GM12865 (cell line): ENCODE data around the gene NFYC.

Experiments used
- DNase-seq: peaks from one replicate; pipeline ENCODE4 v3.0.0; 2010; ENCODE audit warnings: low read depth
- H3K4me3 ChIP-seq: 2 replicates; pipeline ENCODE4 v1.5.1; 2011; ENCODE audit warnings: mild to moderate bottlenecking, low read depth, low read length, control low read depth
- CTCF ChIP-seq: IDR thresholded peaks from 2 replicates; pipeline ENCODE4 v1.5.1; 2011; ENCODE audit warnings: low read length, control low read depth, low read depth, inconsistent platforms; ENCODE audit not compliant: insufficient read depth; ENCODE audit errors: missing control alignments

Gene NFYC

GRCh38 chr1:40664167-40664537 lies 27.4 kb upstream of the NFYC start:
- TF ChIP-seq CTCF: no peak
- no peak overlapping the region for H3K4me3 ChIP-seq

GRCh38 chr1:40664791-40665190 lies 26.7 kb upstream of the NFYC start:
- H3K4me3 ChIP-seq: no peak overlapping the region
- no peak for TF ChIP-seq CTCF
- no peak for DNase-seq

More at GRCh38 chr1:40664167-40664537, 27.4 kb upstream of the NFYC start:
- DNase-seq: no peak

- DNase-seq: peak; percentile 81
- TF ChIP-seq CTCF: peak; percentile 18
- peak within 1 kb of the TSS; percentile 64 for H3K4me3 ChIP-seq
Observed at GRCh38 chr1:40665335-40666171, 26.0 kb upstream of the NFYC start, which contains the start of gene RIMS3. RIMS3 (minus strand) TSS chr1:40665682; CDS start chr1:40641925, 23,757 bp downstream.

- peak; percentile 95 for TF ChIP-seq CTCF
- peak; percentile 91 for DNase-seq
- peak overlapping the region; percentile 45 for H3K4me3 ChIP-seq
Observed at GRCh38 chr1:40668769-40669525, 22.6 kb upstream of the NFYC start.

GRCh38 chr1:40673452-40673851 lies 18.1 kb upstream of the NFYC start:
- no peak for TF ChIP-seq CTCF
- H3K4me3 ChIP-seq: no peak overlapping the region
- DNase-seq: no peak

GRCh38 chr1:40676501-40676900 lies 15.0 kb upstream of the NFYC start:
- TF ChIP-seq CTCF: no peak
- no peak overlapping the region for H3K4me3 ChIP-seq
- DNase-seq: no peak
